ENCODE measurements around the gene RAB40C.

GRCh38 chr16:565419-566330 lies 24.2 kb upstream of the RAB40C start:
- TF ChIP-seq CTCF (IDR thresholded peaks at IDR 0.05; ENCODE audit: insufficient read depth, low read length): no peak
- no peak for TF ChIP-seq POLR2AphosphoS5 (IDR thresholded peaks at IDR 0.05; ENCODE audit: low read depth)

Measured in HL-60 (cell line).